ENCODE data around the gene GCA.

DNA sequence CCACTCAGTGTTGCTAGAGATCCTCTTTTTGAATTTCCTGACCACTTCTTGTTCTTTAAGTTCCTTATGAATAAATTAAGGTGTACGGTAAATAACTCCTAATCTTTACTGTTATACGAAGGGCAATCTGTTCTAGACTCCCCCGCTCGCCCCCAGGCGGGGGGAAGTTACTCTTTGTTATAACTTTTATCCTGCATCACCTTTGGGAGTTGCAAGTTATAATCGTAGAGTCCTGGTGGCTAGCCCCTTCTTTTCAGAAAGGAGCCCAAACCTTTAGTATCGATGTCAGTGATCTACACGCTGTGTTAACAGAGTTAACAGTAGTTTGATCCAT lies 652 bp downstream of the GCA start:
- TF ChIP-seq POLR2AphosphoS5 (IDR thresholded peaks at IDR 0.05; ENCODE audit: low read depth, low read length) = no peak
- no peak for TF ChIP-seq POLR2A (IDR thresholded peaks at IDR 0.05; ENCODE audit: low read depth, low read length)
- TF ChIP-seq TAF1 (IDR thresholded peaks at IDR 0.05; ENCODE audit: borderline replicate concordance, low read depth, low read length) = no peak

All from GM12892 (cell line).